ENCODE measurements around the gene LILRA5. TPM values are rescaled to one million over a fixed set of nuclear protein-coding genes. Genes with fewer than 3 reads are reported as not detected.
"Not testable (repeated sequence)": the region's sequence is repeated elsewhere in the genome, so short reads cannot be mapped to it uniquely, and the experiment has no call there.

The LILRA5 gene
- total RNA-seq, 1 experiment from 2014 or later: not detected

DNA sequence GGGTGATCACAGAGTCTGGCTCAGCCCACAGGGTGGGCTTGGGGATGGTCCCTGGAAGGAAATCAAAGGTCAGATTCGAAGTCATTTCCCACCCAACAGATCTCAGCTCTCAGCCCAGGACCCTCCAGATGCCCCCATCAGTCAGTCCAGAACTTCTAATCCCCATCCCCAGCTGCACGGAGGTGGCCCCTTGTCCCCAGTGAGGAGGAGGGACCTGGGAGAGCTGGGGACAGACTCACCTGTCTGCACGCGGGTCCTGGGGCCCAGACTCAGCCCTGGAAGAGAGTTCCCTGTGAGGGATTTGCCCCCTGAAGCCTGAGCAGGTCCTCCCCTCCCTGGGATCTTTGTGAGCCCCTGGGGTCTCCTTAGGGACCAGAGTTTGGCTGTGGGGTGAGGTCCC, 32.9 kb downstream of the LILRA5 start:
- not testable (repeated sequence) for H3K27me3 ChIP-seq (ENCODE audit: control insufficient read depth, insufficient read depth, low read length); H3K36me3 ChIP-seq (replicated peaks; ENCODE audit: control insufficient read depth, insufficient read depth, low read length); H3K4me3 ChIP-seq (ENCODE audit: insufficient read depth, low read depth, low read length); DNase-seq

DNA sequence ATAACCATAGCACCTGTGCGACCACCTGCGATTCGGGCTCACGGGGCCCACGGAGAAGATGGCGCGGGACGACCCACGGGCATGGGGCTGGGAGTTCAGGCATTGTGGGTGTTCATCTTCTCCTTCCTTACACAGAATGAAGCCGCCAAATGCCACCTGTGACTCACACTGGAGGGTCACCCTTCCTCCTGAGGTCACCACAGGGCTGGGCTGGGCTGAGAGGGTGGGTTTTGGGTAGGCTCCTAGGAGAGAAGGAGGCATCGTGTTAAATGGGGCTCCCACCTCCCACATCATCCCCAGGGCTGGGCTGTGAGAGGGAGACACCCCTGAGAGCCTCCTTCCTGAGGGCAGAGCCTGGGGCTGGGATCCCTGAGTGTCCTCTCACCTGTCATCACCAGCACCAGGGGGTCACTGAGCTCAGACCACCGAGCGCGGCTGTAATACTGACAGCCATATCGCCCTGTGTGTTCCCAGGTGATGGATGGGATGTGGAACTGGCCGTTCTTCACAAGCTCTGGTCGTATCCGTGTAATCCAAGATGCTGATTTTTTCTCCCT, 33.5 kb downstream of the LILRA5 start:
- peaks cover 1% of the 10 kb centered on the region; the same call in 1 of the 2 replicates for H3K27me3 ChIP-seq (ENCODE audit: control insufficient read depth, insufficient read depth, low read length)
- DNase-seq: no peak
- H3K4me3 ChIP-seq (ENCODE audit: insufficient read depth, low read depth, low read length): no peak overlapping the region
- H3K36me3 ChIP-seq (replicated peaks; ENCODE audit: control insufficient read depth, insufficient read depth, low read length): no peaks in the 10 kb centered on the region

DNA sequence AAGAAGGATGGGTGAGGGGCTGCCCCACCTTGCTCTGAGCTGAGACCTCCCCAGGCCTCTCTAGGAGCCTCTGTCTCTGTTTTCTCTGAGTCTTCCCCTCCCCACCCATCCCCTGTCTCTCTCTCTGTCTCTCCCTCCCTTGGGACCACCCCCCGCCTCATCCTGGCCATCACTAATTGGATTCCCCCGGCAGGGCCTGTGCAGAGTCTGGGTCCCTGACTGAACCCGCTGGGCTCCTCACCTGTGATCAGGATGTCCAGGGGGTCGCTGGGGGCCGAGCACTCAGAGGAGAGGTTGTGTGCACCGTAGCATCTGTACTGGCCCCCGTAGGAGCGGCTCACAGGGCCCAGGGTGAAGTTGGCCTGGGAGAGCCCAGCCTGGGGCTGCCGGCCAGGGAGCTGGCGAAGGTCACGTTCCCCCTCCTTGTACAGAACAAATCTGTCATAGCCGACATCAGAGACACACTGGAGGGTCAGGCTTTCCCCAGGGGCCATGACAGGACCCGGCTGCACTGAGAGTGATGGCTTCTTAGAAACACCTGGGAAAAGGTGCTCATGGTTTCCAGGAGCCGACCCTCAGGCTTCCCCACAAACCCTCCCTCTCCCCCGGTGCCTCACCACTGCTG, 34.3 kb downstream of the LILRA5 start:
- not testable (repeated sequence) for H3K36me3 ChIP-seq (replicated peaks; ENCODE audit: control insufficient read depth, insufficient read depth, low read length); H3K27me3 ChIP-seq (ENCODE audit: control insufficient read depth, insufficient read depth, low read length); DNase-seq; H3K4me3 ChIP-seq (ENCODE audit: insufficient read depth, low read depth, low read length)

GRCh38 chr19:54278056-54278455, 34.9 kb downstream of the LILRA5 start:
- not testable (repeated sequence) for H3K36me3 ChIP-seq (replicated peaks; ENCODE audit: control insufficient read depth, insufficient read depth, low read length); H3K4me3 ChIP-seq (ENCODE audit: insufficient read depth, low read depth, low read length); DNase-seq; H3K27me3 ChIP-seq (ENCODE audit: control insufficient read depth, insufficient read depth, low read length)

DNA sequence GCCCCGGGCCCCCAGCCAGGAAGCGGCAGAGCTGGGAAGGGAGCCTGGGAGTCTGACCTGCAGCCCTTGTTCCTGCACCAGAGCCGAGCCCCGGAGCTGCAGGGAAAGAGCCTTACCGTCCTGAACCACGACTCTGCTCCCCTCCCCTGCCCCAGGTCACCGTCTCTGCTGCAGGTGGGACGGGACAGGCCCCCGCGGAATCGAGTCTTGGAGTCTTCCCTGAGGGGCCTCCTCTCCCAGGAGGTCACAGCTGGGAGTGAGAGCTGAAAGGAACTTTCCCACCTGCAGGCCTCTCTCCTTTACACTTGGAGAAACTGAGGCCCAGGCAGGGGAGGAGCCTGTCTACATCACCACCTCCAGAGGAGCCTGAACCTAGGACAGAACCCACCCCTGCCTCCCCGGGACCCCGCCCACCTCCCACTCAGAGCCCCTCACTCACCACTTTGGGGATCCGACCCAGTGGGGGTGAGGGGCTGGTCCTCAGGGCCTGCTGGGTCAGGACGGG, 35.8 kb downstream of the LILRA5 start:
- H3K27me3 ChIP-seq (ENCODE audit: control insufficient read depth, insufficient read depth, low read length); H3K36me3 ChIP-seq (replicated peaks; ENCODE audit: control insufficient read depth, insufficient read depth, low read length); H3K4me3 ChIP-seq (ENCODE audit: insufficient read depth, low read depth, low read length); DNase-seq: not testable (repeated sequence)

- H3K27me3 ChIP-seq (ENCODE audit: control insufficient read depth, insufficient read depth, low read length): peaks cover 1% of the 10 kb centered on the region; the same call in 1 of the 2 replicates
- DNase-seq: no peak
- H3K36me3 ChIP-seq (replicated peaks; ENCODE audit: control insufficient read depth, insufficient read depth, low read length): no peaks in the 10 kb centered on the region
- H3K4me3 ChIP-seq (ENCODE audit: insufficient read depth, low read depth, low read length): no peak overlapping the region
Observed at GRCh38 chr19:54275951-54276350, 37.0 kb downstream of the LILRA5 start.

GRCh38 chr19:54274516-54274915, 38.5 kb downstream of the LILRA5 start:
- H3K27me3 ChIP-seq (ENCODE audit: control insufficient read depth, insufficient read depth, low read length); DNase-seq; H3K36me3 ChIP-seq (replicated peaks; ENCODE audit: control insufficient read depth, insufficient read depth, low read length); H3K4me3 ChIP-seq (ENCODE audit: insufficient read depth, low read depth, low read length): not testable (repeated sequence)

DNA sequence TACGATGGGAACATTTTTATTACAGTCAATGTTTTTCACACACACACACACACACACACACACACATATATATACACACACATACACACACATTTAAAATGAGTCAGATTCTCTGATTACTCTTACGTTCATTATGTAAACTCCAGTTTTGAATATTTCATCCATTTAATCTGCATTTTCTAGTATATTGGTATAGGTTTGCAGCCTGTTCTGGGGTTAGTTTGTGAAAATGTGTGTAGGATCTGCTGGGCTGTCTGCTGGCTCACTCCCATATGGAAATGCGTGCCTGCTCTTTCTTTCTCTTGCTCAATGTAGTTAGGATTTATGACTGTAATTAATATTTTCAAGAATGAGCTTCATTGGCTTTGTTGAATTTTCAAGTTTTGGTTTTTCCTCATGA, 39.1 kb downstream of the LILRA5 start:
- Histone ChIP-seq H3K36me3 (replicated peaks; ENCODE audit: control insufficient read depth, insufficient read depth, low read length) (no peaks in the 10 kb centered on the region), H3K27me3 (ENCODE audit: control insufficient read depth, insufficient read depth, low read length) (no peaks in the 10 kb centered on the region), H3K4me3 (ENCODE audit: insufficient read depth, low read depth, low read length) (no peak overlapping the region)
- DNase-seq: no peak

GRCh38 chr19:54272181-54272580, 40.8 kb downstream of the LILRA5 start:
- H3K4me3 ChIP-seq (ENCODE audit: insufficient read depth, low read depth, low read length); H3K36me3 ChIP-seq (replicated peaks; ENCODE audit: control insufficient read depth, insufficient read depth, low read length); DNase-seq; H3K27me3 ChIP-seq (ENCODE audit: control insufficient read depth, insufficient read depth, low read length): not testable (repeated sequence)

GRCh38 chr19:54271587-54271986, 41.4 kb downstream of the LILRA5 start:
- H3K27me3 ChIP-seq (ENCODE audit: control insufficient read depth, insufficient read depth, low read length); DNase-seq; H3K36me3 ChIP-seq (replicated peaks; ENCODE audit: control insufficient read depth, insufficient read depth, low read length); H3K4me3 ChIP-seq (ENCODE audit: insufficient read depth, low read depth, low read length): not testable (repeated sequence)

- DNase-seq: no peak
- no peaks in the 10 kb centered on the region for H3K36me3 ChIP-seq (replicated peaks; ENCODE audit: control insufficient read depth, insufficient read depth, low read length)
- no peak overlapping the region for H3K4me3 ChIP-seq (ENCODE audit: insufficient read depth, low read depth, low read length)
- no peaks in the 10 kb centered on the region; the same call in 1 of the 2 replicates for H3K27me3 ChIP-seq (ENCODE audit: control insufficient read depth, insufficient read depth, low read length)
Observed at GRCh38 chr19:54271106-54271505, 41.9 kb downstream of the LILRA5 start.

DNA sequence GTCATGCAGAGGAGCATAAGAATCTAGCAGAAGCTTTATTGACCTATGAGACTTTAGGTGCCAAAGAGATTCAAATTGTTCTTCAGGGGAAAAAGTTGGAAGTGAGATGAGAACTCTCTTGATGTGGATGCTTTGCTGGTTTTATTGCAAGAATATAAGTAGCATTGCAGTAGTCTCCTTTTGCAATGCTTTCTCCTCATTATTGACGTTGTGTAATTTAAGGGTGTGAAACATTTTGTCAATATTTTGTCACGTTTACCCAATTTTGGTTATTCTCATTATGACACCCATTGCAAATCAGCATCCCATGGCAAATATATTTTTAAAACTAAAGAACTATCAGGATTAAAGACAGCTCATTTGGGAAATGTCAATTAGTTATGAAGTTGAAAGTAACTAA, 44.0 kb downstream of the LILRA5 start:
- no peak for DNase-seq

DNA sequence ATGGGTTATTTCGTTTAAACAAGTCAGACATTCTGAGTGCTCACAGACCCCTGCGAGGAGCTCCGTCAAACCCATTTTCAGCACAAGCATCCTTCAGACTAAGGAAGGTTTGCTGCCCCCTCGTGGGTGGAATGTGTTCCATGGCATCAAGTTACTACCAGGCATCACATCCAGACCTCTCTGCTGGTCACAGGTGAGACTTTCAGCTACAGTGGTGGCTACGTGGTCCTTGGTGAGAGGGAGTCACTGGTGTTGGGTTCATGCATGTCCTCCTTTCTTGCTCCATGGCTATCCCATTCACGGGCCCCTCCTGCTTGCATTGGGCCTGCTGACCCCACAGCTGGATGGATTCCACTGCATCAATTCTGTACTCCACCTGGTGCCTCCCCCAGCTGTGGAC, 46.8 kb downstream of the LILRA5 start:
- no peaks in the 10 kb centered on the region for H3K36me3 ChIP-seq (replicated peaks; ENCODE audit: control insufficient read depth, insufficient read depth, low read length)
- DNase-seq: peak; percentile 88

More for the DNA sequence above, 44.0 kb downstream of the LILRA5 start:
- Histone ChIP-seq H3K4me3 (ENCODE audit: insufficient read depth, low read depth, low read length) (no peak overlapping the region), H3K27me3 (ENCODE audit: control insufficient read depth, insufficient read depth, low read length) (no peaks in the 10 kb centered on the region; the same call in 1 of the 2 replicates), H3K36me3 (replicated peaks; ENCODE audit: control insufficient read depth, insufficient read depth, low read length) (no peaks in the 10 kb centered on the region)

DNA sequence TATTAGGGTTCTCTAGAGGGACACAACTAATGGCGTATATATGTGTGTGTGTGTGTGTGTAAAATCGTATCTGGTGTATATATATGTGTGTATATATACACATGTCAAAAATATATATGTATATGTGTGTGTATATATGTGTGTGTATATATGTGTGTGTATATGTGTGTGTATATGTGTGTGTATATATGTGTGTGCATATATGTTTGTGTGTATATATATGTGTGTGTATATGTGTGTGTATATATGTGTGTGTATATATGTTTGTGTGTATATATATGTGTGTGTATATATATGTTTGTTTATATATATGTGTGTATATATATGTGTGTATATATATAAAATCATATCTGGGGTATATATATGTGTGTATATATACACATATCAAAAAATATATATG, 50.5 kb downstream of the LILRA5 start:
- H3K4me3 ChIP-seq (ENCODE audit: insufficient read depth, low read depth, low read length): no peak overlapping the region
- H3K27me3 ChIP-seq (ENCODE audit: control insufficient read depth, insufficient read depth, low read length): no peaks in the 10 kb centered on the region; the same call in 1 of the 2 replicates
- H3K36me3 ChIP-seq (replicated peaks; ENCODE audit: control insufficient read depth, insufficient read depth, low read length): no peaks in the 10 kb centered on the region
- no peak for DNase-seq

More for the DNA sequence above, 46.8 kb downstream of the LILRA5 start:
- Histone ChIP-seq H3K27me3 (ENCODE audit: control insufficient read depth, insufficient read depth, low read length) (no peaks in the 10 kb centered on the region; the same call in 1 of the 2 replicates), H3K4me3 (ENCODE audit: insufficient read depth, low read depth, low read length) (no peak overlapping the region)

- no peaks in the 10 kb centered on the region; the same call in 1 of the 2 replicates for H3K27me3 ChIP-seq (ENCODE audit: control insufficient read depth, insufficient read depth, low read length)
- DNase-seq: no peak
- no peaks in the 10 kb centered on the region for H3K36me3 ChIP-seq (replicated peaks; ENCODE audit: control insufficient read depth, insufficient read depth, low read length)
- H3K4me3 ChIP-seq (ENCODE audit: insufficient read depth, low read depth, low read length): no peak overlapping the region
Observed at GRCh38 chr19:54262066-54262465, 50.9 kb downstream of the LILRA5 start.

All from H7 (cell line).